ENCODE measurements around the gene CCNA2.

DNA sequence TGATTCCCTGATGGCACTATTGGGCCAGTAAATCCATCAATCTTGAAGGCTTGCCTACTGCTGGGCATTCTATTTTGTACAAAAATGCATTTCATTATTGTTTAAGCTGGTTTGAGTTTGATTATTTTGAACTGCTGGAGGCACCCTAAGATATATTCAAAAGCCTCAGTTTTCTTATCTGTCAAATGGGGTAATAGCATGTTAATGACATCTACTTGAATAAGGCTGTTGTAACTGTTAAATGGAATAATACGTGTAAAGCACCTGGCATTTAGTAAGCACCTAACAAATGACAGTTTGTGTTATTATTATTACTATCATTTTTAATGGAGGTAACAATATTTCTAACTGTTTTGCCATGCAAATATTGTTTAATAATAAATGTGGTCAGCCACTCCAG lies 51.8 kb downstream of the CCNA2 start:
- TF ChIP-seq, protein P1, sequence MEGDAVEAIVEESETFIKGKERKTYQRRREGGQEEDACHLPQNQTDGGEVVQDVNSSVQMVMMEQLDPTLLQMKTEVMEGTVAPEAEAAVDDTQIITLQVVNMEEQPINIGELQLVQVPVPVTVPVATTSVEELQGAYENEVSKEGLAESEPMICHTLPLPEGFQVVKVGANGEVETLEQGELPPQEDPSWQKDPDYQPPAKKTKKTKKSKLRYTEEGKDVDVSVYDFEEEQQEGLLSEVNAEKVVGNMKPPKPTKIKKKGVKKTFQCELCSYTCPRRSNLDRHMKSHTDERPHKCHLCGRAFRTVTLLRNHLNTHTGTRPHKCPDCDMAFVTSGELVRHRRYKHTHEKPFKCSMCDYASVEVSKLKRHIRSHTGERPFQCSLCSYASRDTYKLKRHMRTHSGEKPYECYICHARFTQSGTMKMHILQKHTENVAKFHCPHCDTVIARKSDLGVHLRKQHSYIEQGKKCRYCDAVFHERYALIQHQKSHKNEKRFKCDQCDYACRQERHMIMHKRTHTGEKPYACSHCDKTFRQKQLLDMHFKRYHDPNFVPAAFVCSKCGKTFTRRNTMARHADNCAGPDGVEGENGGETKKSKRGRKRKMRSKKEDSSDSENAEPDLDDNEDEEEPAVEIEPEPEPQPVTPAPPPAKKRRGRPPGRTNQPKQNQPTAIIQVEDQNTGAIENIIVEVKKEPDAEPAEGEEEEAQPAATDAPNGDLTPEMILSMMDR (conservative IDR thresholded peaks at IDR 0.05; ENCODE audit: low read length), result no peak
- TF ChIP-seq EZH2phosphoT487 (IDR thresholded peaks at IDR 0.05; ENCODE audit: borderline replicate concordance, low read depth, low read length), result no peak

Data from OCI-LY7 (cell line).